ENCODE results near the gene MAT2A. TPM values are rescaled to one million over a fixed set of nuclear protein-coding genes. Genes with fewer than 3 reads are reported as not detected.

The MAT2A gene
- total RNA-seq, 4 donors from 2014 or later = 139 to 164 (median 145) TPM

DNA sequence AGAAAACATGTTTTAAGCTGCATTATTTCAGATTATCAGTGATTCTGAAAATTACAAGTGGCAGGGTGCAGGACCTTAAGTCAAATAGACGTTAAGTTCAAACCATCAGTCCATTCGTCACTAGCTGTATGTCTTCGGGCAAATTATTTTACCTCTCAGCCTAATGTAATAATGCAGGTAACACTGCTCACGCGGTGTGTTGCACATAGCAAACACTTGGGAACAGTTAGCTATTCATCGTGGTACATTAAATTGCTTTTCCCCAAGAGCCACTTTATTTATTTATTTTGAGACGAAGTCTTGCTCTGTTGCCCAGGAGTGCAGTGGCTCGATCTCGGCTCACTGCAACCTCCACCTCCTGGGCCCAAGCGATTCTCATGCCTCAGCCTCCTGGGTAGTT is 10.1 kb downstream of the MAT2A start:
- no peak for DNase-seq (ENCODE audit: low spot score in 2 of 2)
- Histone ChIP-seq H3K27ac (no peak overlapping the region), H3K36me3 (peaks cover 5 to 95% (median 33%) of the 10 kb centered on the region in 3 donors), H3K27me3 (no peaks in the 10 kb centered on the region), H3K4me1 (peaks cover 0 to 12% (median 0%) of the 10 kb centered on the region in 4 donors), H3K9me3 (no peaks in the 10 kb centered on the region), H3K4me3 (no peak overlapping the region)
- TF ChIP-seq POLR2A (IDR thresholded peaks at IDR 0.05) = no peak
- WGBS, 2 donors = 85 to 86% methylated on average over 10 of the region's 10 CpGs

DNA sequence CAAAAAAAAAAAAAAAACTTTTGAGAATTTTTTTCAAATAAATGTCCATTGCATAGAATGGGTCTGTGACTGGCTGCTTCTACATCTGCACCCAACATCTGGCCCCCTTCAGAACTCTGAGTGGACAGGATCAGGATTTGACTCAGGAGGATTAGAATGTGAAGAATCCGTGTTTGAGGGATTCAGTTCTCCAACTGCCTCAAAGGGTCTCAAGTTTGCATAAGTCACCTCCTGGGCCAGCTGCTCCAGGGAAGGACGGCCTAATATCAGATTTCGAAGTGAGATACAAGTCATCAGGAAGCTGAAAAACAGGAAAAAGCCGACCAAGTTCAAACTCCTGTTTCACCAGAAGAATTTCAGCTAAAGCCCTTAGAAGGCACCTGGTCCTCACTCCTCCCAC is 10.9 kb downstream of the MAT2A start:
- H3K4me3 ChIP-seq = no peak overlapping the region
- no peaks in the 10 kb centered on the region for H3K9me3 ChIP-seq
- 42 to 50% methylated on average over 4 of the region's 4 CpGs for WGBS, 2 donors
- no peaks in the 10 kb centered on the region for H3K27me3 ChIP-seq
- peak overlapping the region in 1 of 4 donors; percentile 50 for H3K27ac ChIP-seq
- TF ChIP-seq, protein P1, sequence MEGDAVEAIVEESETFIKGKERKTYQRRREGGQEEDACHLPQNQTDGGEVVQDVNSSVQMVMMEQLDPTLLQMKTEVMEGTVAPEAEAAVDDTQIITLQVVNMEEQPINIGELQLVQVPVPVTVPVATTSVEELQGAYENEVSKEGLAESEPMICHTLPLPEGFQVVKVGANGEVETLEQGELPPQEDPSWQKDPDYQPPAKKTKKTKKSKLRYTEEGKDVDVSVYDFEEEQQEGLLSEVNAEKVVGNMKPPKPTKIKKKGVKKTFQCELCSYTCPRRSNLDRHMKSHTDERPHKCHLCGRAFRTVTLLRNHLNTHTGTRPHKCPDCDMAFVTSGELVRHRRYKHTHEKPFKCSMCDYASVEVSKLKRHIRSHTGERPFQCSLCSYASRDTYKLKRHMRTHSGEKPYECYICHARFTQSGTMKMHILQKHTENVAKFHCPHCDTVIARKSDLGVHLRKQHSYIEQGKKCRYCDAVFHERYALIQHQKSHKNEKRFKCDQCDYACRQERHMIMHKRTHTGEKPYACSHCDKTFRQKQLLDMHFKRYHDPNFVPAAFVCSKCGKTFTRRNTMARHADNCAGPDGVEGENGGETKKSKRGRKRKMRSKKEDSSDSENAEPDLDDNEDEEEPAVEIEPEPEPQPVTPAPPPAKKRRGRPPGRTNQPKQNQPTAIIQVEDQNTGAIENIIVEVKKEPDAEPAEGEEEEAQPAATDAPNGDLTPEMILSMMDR (IDR thresholded peaks at IDR 0.05) = no peak
- TF ChIP-seq EP300 (IDR thresholded peaks at IDR 0.05) (no peak), POLR2A (IDR thresholded peaks at IDR 0.05) (no peak)
- H3K4me1 ChIP-seq = peaks cover 0 to 9% (median 0%) of the 10 kb centered on the region in 4 donors
- DNase-seq (ENCODE audit: low spot score in 2 of 2) = no peak
- H3K36me3 ChIP-seq = peaks cover 2 to 95% (median 28%) of the 10 kb centered on the region in 3 donors

- DNase-seq (ENCODE audit: low spot score in 2 of 2) = no peak
- Histone ChIP-seq H3K9me3 (no peaks in the 10 kb centered on the region), H3K27ac (peak overlapping the region in 1 of 4 donors; percentile 50), H3K27me3 (no peaks in the 10 kb centered on the region), H3K4me1 (peaks cover 0 to 9% (median 0%) of the 10 kb centered on the region in 4 donors), H3K4me3 (no peak overlapping the region), H3K36me3 (peaks cover 2 to 96% (median 24%) of the 10 kb centered on the region in 3 donors)
- TF ChIP-seq, protein P1 (IDR thresholded peaks at IDR 0.05) = no peak
- no peak for TF ChIP-seq EP300 (IDR thresholded peaks at IDR 0.05)
- no peak for TF ChIP-seq POLR2A (IDR thresholded peaks at IDR 0.05)
- WGBS, 2 donors = 84 to 92% methylated on average over 10 of the region's 10 CpGs
Observed at GRCh38 chr2:85550486-85550885, 11.5 kb downstream of the MAT2A start.

DNA sequence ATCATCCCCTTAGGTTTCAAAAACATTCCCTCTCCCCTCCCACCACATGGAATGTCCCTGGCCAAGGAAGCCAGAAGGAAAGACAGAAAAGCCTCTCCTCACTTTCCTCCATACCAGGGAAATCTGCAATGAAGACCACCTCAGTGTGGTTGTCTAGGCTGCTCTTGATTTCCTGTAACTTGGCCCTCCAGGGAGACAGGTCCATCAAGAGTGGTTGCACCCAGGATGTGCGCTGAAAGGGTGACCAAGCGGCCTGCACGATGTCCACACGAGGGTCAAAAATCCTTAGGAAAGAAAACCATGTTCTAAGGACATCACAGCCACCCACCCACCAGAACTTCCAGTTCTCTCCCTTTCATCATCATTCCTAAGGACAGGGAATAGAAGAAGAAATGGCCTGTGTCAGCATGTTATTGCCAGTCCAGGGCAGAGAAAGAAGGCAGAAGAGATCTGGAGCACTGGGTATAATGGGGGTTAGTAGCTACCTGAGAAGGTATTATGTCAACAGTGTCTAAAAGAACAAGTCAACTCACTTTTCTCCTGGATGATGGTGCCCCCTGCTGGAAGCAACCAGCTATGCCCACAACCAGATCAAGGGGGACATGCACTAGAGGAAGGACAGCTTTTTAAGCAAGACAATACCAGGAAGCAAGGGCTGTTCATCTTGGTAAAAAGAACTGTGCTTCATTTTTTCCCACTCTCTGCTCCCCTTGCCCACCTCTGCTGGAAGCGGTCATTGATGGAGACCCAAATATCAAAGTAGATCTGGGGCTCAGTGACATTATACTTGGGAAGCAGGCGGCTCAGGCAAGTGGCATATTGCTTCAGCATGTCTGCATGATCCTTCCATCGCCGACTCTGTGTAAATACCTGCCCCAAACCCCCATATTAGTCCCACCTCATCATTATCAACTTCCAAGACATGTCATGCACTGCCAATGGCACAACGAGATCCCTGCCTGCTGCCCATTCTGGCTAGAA is 13.0 kb downstream of the MAT2A start:
- peak; percentile 78 to 93 for DNase-seq (ENCODE audit: low spot score in 2 of 2)
- TF ChIP-seq, protein P1 (IDR thresholded peaks at IDR 0.05) = peak; percentile 87 to 95 (median 88)
- TF ChIP-seq POLR2A (IDR thresholded peaks at IDR 0.05) (no peak), EP300 (IDR thresholded peaks at IDR 0.05) (peak in 1 of 2 donors; percentile 37)
- 67 to 70% methylated on average over 9 of the region's 9 CpGs for WGBS, 2 donors
- Histone ChIP-seq H3K36me3 (peaks cover 2 to 95% (median 16%) of the 10 kb centered on the region in 3 donors), H3K27me3 (no peaks in the 10 kb centered on the region), H3K4me1 (peaks cover 0 to 9% (median 0%) of the 10 kb centered on the region in 4 donors), H3K9me3 (no peaks in the 10 kb centered on the region), H3K27ac (peak overlapping the region in 2 of 4 donors; percentile 48 to 50), H3K4me3 (no peak overlapping the region)

DNA sequence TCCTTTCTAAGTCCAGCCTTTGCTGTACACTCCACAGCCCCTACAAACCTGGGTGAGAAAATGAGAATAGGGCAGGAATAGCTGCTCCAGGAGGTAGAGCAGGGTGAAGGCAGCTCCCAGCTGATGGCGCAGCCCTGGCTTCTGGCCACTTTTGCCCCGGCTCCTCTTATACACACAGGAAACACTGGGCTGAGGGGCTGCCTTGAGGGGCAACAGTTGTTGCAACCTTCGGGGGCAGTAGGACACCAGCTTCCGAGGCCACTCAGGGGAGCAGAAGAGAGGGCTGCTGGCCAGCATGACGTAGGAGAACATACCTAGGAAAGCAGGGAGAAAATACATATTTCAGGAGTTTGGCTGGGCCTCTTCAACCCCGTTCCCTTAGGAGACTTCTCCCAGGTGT is 14.2 kb downstream of the MAT2A start:
- H3K36me3 ChIP-seq = peaks cover 2 to 96% (median 16%) of the 10 kb centered on the region in 3 donors

More for the DNA sequence above, 14.2 kb downstream of the MAT2A start:
- WGBS, 2 donors = 60 to 61% methylated on average over 6 of the region's 6 CpGs
- Histone ChIP-seq H3K27me3 (no peaks in the 10 kb centered on the region), H3K4me1 (peaks cover 0 to 9% (median 0%) of the 10 kb centered on the region in 4 donors), H3K9me3 (no peaks in the 10 kb centered on the region), H3K4me3 (no peak overlapping the region), H3K27ac (no peak overlapping the region)
- TF ChIP-seq, protein P1 (IDR thresholded peaks at IDR 0.05) = no peak
- TF ChIP-seq POLR2A (IDR thresholded peaks at IDR 0.05) = no peak
- TF ChIP-seq EP300 (IDR thresholded peaks at IDR 0.05) = no peak
- DNase-seq (ENCODE audit: low spot score in 2 of 2) = no peak

Measured in tibial nerve (tissue), 4 donors.